ENCODE data around the gene IL18. TPM values are rescaled to one million over a fixed set of nuclear protein-coding genes. Genes with fewer than 3 reads are reported as not detected.

The IL18 gene
- total RNA-seq, 2 donors from 2014 or later: 11.1 to 17.0 TPM

DNA sequence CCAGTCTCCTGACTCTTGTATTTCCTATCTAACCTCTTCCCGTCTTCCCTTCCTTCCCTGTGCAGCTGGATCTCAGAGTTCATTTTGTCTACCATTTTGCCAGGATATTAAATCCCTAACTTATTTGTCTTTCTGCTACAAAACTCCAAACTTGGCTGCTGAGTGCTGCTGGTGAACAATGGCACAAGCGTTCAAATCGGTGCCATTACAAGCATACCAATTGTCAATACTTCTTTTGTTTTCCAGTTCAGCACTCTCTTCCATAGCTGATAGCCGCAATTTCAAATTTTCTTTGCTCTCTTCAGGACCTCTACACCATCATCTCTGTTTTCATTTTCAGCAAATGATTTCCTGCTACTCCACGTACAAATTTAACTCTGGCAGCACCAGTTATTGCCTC, 13.4 kb downstream of the IL18 start:
- H3K27ac ChIP-seq: no peak overlapping the region
- no peaks in the 10 kb centered on the region for H3K36me3 ChIP-seq
- DNase-seq (ENCODE audit: low spot score): no peak
- no peaks in the 10 kb centered on the region for H3K9me3 ChIP-seq
- H3K27me3 ChIP-seq: no peaks in the 10 kb centered on the region
- H3K4me1 ChIP-seq: no peaks in the 10 kb centered on the region
- no peak overlapping the region for H3K4me3 ChIP-seq
- TF ChIP-seq, protein P1, sequence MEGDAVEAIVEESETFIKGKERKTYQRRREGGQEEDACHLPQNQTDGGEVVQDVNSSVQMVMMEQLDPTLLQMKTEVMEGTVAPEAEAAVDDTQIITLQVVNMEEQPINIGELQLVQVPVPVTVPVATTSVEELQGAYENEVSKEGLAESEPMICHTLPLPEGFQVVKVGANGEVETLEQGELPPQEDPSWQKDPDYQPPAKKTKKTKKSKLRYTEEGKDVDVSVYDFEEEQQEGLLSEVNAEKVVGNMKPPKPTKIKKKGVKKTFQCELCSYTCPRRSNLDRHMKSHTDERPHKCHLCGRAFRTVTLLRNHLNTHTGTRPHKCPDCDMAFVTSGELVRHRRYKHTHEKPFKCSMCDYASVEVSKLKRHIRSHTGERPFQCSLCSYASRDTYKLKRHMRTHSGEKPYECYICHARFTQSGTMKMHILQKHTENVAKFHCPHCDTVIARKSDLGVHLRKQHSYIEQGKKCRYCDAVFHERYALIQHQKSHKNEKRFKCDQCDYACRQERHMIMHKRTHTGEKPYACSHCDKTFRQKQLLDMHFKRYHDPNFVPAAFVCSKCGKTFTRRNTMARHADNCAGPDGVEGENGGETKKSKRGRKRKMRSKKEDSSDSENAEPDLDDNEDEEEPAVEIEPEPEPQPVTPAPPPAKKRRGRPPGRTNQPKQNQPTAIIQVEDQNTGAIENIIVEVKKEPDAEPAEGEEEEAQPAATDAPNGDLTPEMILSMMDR (IDR thresholded peaks at IDR 0.05): no peak

DNA sequence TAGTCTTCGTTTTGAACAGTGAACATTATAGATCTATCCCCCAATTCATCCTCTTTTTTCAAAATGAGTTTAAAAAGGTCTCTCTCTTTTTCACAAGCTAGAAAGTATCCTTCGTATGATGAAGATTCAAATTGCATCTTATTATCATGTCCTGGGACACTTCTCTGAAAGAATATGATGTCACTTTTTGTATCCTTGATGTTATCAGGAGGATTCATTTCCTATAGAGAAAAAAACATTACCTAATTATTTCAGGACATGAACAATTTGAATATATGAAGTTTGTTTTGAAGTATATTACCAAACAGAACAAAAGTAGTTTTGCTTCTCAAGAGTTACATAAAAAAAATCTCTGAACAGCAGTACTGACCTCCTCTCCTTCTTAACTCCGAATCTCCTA, 20.3 kb downstream of the IL18 start:
- TF ChIP-seq, protein P1 (IDR thresholded peaks at IDR 0.05): no peak
- Histone ChIP-seq H3K4me1 (no peaks in the 10 kb centered on the region), H3K27me3 (no peaks in the 10 kb centered on the region), H3K9me3 (peaks cover 0 to 13% of the 10 kb centered on the region in 2 donors), H3K36me3 (no peaks in the 10 kb centered on the region), H3K27ac (no peak overlapping the region), H3K4me3 (no peak overlapping the region)
- no peak for DNase-seq (ENCODE audit: low spot score)

DNA sequence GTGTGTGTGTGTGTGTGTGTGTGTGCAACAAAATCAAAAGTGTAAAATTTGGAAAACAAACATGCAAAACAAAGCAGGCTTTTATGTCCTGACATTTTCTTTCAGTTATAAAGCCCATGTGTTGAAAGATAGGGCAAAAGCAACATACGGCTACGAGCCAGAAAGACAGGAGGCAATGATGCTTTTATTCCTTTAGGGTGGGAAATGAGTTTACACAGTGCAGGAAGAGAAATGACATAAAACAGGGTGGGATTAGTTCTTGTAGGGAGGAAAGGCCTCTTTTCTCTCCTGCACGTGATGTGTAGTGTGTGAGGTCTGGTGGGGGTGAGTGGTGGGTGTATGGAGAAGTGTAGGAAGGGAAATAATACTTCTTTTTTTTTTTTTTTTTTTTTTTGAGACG, 29.4 kb downstream of the IL18 start:
- no peak overlapping the region for H3K27ac ChIP-seq
- no peaks in the 10 kb centered on the region for H3K9me3 ChIP-seq
- TF ChIP-seq, protein P1 (IDR thresholded peaks at IDR 0.05): no peak
- no peak for DNase-seq (ENCODE audit: low spot score)
- no peaks in the 10 kb centered on the region for H3K27me3 ChIP-seq
- no peaks in the 10 kb centered on the region for H3K4me1 ChIP-seq
- H3K36me3 ChIP-seq: no peaks in the 10 kb centered on the region
- H3K4me3 ChIP-seq: no peak overlapping the region

DNA sequence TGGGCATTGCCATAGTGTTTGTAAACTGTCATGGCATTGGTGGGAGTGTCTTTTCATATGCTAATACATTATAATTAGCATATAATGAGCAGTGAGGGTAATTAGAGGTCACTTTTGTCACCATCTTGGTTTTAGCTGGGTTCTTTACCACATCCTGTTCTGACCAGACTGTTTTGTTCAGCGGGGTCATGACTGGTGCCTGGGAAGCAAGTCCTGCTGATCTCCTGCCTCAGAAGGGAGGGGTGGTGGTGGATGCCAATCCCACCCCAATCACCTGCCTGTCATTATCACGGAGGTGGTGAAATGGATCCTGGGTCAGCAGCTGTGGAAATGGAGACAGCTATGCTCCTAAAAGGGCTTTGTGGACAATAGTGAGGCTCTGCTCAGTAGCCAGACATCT, 31.2 kb downstream of the IL18 start:
- Histone ChIP-seq H3K4me1 (no peaks in the 10 kb centered on the region), H3K9me3 (no peaks in the 10 kb centered on the region), H3K27ac (no peak overlapping the region), H3K27me3 (no peaks in the 10 kb centered on the region), H3K4me3 (no peak overlapping the region), H3K36me3 (no peaks in the 10 kb centered on the region)
- TF ChIP-seq, protein P1 (IDR thresholded peaks at IDR 0.05): no peak
- no peak for DNase-seq (ENCODE audit: low spot score)

DNA sequence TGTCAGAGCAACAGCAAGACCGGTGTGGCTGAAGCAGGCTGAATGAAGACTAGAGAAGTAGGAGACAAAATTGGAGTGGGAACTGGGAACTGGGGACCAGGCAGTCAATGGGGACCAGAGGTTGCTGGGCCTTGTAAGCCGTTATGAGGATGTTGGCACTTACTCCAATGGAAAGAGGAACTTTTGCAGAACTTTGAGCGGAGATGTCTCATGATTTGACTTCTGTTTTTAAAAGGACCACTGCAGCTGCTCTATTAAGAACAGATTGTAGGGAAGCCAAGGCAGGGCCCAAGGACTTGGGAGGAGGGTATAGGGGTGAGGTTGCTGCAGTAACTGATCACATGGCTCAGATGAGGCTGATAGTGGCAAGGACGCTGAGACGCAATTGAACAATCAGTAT, 34.2 kb downstream of the IL18 start:
- Histone ChIP-seq H3K4me1 (no peaks in the 10 kb centered on the region), H3K27me3 (no peaks in the 10 kb centered on the region), H3K36me3 (no peaks in the 10 kb centered on the region), H3K4me3 (no peak overlapping the region), H3K9me3 (no peaks in the 10 kb centered on the region), H3K27ac (no peak overlapping the region)
- no peak for DNase-seq (ENCODE audit: low spot score)
- TF ChIP-seq, protein P1 (IDR thresholded peaks at IDR 0.05): no peak

DNA sequence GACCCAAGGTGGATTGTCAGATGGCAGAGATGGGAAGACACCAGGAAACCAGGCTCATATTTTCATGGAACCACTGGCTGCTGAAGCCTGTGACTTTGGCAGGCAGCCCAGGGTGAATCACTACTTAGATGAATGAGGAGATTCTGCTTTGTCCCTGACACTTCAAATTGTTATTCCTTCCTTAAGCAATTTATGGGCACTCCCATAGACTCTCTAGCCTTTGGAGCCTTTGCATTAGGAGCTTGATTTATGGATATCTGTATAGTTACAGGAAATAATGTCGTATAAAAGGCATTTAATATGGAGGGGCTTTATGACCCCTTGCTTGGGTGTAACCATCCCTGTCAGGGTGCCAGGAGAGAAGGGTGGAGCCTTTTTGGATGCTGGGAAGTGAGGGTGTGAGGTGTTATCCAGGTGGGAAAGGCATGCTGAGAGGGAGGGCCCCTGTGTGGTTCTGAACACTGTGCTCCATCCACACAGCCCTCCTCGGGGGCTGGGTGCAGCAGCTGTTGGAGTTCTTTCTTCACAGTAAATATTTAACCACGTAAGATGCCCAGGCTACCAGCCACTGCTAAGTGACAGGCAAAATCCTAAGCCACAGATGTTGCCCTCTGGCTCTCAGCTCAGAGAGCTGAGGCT, 35.3 kb downstream of the IL18 start:
- H3K9me3 ChIP-seq: no peaks in the 10 kb centered on the region
- H3K27me3 ChIP-seq: no peaks in the 10 kb centered on the region
- no peaks in the 10 kb centered on the region for H3K36me3 ChIP-seq
- no peak overlapping the region for H3K27ac ChIP-seq
- DNase-seq (ENCODE audit: low spot score): no peak
- TF ChIP-seq, protein P1 (IDR thresholded peaks at IDR 0.05): no peak
- H3K4me3 ChIP-seq: no peak overlapping the region
- H3K4me1 ChIP-seq: no peaks in the 10 kb centered on the region

Measured in right atrium auricular region (tissue), 2 donors.